SHP77 (cell line): ENCODE data around the gene ZNF8.

ENCODE experiments used
- DNase-seq, 2 experiments: peaks; one replicate each; lab custom pipeline; 2025; lab: John Stamatoyannopoulos, UW

The ZNF8 gene

DNA sequence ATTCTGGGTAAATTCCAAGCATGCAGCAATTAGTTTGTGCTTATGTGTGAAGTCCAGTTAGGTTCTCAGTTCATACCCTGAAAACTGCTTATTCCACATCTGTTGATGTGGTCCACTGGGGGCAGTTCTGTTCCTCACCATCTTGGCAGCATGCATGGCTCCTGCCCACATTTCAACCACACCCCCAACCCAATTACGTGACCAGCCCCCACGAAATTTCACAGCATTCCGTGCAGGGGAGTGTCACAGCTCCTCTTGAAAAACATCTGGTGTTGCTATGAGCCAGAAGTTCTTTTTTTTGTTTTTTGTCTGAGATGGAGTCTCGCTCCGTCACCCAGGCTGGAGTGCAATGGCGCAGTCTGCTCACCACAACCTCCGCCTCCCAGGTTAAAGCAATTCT, 17.3 kb downstream of the ZNF8 start:
- no peak for DNase-seq

DNA sequence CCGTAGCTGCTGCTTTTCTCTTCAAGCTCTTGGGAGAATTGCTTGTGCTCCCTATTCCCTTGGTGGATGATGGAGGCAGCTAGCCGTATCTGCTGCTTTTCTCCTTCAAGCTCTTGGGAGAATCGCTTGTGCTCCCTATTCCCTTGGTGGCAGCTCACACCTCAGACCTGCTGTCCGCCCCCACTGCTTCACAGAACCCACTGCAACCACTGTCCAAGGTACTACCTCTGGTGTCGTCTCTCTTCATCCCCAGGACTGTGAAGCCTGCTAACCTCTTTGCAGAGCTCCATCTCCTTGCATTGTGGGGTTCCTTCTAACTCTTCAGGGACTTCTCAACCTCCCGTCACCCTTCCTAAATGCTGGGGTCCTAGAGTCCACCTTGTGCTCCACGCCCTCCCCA, 21.9 kb downstream of the ZNF8 start:
- DNase-seq: no peak

DNA sequence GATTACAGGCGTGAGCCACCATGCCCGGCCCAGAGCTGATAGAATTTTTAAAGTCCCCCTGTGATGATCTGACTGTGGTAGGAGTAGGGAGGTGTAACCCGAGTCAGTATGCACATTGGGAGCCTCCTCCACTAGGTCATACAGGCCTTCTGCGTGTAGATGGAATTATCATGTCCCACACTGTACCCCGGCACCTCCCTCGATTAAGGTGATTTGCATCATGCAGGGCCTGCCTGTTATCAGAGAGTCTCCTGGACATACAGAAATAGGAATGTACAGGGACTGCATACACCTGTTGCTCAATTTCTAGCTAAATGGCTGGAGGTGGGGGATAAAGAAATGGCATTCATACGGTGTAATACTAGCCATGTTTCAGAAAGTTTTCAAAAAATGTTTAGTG, 25.5 kb downstream of the ZNF8 start:
- DNase-seq: no peak

DNA sequence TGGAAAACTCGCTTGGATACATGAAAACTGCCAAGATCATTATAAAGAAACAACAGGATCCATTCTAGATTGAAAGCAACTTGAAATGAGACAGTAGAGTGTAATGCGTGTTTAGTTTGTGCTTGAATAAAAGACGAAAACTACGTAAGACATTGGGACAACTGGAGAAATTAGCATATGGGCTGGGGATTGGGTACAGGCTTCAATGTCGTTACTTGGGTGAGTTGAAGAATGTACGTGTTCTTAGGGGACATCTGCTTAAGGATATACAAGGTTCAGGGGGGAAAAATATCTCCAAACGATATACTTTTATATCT, 26.0 kb downstream of the ZNF8 start:
- DNase-seq: no peak

DNA sequence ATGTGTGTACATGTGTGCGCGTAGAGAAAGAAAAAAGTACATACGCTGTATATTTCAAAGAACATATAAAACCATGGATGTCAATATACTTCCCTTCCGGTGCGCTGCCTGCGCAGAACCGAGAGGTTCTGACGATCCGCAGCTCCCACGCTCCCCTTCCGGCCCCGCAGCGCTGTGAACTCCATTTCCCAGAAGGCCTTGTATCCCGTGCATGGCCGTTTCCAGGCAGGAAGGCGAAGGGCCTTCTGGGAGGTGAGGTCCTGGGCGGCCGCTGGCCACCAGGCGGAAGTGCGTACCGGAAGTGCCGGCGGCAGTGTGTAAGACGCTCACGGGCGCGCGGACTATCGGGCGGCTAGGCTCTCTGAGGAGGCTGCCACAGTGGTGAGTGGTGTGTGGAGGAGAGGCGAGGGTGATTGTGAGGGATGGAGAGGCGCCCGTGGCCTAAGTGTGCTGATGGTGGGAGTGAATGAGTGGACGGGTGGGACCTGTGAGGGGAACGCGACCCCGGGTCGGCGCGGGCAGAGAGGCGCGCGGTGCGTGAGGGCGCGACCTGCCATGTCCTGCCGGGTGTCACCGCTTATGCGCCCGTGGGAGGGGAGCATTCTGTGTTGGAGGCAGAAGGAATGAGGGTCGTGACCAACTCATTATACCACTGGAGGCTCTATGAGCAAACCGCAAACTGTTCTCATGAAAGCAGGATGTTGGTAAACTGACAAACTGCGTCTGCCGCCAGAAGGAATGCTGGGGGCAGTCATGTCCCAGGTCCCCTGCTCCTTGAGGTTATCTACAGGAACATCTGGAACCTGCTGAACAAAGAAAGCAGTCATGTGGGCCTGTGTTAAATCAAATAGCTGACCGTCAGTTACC, 26.5 kb downstream of the ZNF8 start, which contains the start of gene ERVK3-1:
Gene ERVK3-1 (plus strand): TSS at position 313 of the 867 bp plus-strand sequence. CDS start 6,792 bp downstream, outside the sequence.
- DNase-seq: peak; percentile 95 to 98

DNA sequence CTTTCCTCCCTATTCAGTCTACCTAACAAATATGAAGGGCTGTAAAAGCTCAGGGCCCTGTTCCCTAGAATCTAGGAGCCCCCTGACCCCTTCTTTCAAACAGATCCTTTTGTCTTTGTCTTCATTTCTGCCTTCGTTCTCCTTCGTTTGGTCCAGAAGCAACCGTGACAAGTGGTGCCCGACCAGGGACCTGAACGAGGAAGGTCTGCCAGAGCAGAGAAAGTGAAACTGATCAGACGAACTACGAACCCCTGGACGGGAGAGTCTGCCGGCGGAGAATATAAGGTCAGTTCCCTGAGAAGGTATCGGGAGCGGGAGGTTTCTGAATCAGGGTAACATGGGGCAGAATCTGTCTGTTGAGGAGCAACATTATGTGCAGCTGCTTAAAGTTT, 27.2 kb downstream of the ZNF8 start:
- DNase-seq: no peak

DNA sequence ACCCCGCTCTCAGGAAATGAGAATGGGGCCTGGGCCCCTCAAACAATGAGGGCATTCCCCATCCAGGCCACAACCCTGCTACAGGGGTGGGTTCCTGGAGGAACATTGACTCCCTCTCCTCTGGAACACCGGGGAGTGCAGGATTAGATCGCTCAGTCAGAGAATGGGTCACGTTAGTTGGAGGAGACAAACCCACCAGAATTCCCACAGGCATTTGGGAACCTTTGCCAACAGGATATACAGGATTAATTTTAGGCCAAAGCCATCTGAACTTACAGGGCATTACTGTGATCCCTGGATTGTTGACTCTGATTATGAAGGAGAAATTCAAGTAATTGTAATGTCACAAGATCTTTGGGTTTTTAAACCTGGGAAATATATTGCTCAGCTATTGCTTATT, 29.0 kb downstream of the ZNF8 start:
- no peak for DNase-seq

DNA sequence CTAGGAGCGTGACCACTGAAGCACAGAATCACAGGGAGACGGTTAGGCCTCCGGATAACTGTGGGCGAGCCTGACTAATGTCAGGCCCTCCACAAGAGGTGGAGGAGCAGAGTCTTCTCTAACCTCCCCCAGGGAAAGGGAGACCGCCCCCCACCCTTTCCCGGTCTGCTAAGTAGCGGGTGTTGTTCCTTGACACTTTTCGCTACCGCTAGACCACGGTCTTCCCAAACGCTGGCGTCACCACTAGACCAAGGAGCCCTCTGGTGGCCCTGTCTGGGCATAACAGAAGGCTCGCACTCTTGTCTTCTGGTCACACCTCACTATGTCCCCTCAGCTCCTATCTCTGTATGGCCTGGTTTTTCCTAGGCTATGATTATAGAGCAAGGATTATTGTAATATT, 31.9 kb downstream of the ZNF8 start:
- peak; percentile 4 to 13 for DNase-seq

DNA sequence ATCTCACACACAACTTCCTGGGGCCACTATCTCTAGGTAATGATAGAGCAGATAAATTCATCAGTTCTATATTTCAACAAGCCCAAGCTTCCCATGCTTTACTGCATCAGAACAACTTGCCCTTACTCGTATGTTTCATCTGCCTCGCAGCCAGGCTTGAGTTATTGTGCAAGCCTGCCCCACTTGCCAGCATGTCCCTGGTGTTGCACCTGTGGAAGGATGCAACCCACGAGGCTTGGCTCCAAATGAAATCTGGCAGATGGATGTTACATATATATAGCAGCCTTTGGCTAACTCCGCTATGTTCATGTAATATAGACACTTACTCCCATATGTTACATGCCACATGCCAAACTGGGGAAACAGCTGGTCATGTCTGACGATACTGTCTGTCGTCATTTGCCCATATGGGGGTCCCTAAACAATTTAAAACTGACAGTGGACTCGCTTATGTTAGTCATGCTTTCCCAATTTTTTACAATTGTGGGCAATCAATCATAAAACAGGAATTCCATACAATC, 32.6 kb downstream of the ZNF8 start:
- no peak for DNase-seq

DNA sequence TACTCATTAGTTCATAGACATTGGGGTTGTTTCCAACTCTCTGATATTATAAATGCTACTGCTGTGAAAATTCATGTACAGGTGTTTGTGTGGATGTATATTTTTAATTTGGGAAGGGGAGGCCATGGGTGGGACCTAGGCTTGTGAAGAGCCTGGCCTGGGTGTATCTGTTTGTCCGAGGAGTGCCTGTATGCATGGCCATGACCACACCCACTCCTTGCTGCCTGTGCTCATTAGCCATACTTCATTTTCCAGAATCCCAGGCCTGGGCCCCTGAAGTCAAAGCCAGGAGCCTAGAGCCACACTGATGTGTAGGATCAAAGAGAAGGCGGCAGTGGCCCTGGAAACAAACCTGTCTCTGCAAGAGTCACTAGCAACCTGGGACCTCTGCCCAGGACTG, 36.8 kb downstream of the ZNF8 start:
- no peak for DNase-seq

DNA sequence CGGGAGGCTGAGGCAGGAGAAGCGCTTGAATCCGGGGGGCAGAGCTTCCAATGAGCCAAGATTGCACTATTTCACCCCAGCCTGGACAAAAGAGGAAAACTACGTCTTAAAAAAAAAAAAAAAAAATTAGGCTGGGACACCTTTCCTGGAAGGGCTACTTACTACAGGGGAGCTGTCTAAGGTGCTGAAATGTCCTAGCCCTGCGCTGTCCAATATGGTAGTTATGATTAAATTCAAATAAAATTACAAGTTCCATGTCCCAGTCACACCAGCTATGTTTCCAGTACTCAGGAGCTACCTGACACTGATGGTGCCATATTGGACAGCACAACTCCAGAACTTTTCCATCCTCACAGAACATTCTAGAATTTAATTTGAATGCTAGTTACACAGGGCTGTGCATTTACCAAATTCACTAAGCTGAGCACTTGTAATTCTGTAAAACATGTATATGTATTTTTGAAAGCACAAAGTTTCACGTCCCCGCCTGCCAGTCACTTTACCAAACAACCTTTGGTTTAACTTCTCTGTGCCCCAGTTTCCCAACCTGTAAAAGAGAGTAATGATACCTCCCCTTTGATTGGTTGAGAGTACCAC, 38.8 kb downstream of the ZNF8 start:
- DNase-seq: no peak

DNA sequence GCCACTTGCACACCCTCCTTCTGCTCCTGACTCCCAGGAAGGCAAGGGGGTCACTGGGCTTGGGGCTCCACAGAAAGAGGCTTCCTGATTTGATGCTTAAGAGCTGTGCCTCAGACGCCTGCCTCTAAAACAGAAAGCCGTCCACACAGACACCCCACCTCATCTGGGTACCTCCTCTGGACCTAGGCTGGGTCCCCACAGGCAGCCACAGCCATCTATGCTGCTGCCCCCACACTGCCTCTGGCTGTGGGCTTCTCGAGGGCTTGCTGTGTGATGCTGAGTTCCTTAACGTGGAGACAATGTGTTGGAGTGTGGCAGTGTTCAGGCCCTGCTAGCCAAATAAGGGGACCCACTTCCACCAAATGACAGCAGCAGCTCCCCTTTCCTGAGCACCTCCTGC, 39.5 kb downstream of the ZNF8 start:
- DNase-seq: no peak

DNA sequence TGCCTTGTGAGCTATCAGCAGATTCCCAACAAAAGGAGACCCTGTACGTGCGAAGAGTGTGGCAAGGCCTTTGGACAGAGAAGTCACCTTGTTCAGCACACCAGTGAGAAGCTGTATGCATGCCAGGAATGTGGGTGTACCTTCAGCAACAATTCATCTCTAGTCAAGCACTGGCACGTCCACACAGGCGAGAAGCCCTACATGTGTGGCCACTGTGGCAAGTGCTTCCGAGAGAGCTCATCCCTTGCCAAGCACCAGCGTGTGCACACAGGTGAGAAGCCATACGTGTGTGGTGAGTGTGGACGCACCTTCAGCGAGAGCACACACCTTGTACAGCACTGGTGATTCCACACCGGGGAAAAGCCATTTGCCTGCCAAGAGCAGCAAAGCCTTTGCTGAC, 40.5 kb downstream of the ZNF8 start:
- no peak for DNase-seq

DNA sequence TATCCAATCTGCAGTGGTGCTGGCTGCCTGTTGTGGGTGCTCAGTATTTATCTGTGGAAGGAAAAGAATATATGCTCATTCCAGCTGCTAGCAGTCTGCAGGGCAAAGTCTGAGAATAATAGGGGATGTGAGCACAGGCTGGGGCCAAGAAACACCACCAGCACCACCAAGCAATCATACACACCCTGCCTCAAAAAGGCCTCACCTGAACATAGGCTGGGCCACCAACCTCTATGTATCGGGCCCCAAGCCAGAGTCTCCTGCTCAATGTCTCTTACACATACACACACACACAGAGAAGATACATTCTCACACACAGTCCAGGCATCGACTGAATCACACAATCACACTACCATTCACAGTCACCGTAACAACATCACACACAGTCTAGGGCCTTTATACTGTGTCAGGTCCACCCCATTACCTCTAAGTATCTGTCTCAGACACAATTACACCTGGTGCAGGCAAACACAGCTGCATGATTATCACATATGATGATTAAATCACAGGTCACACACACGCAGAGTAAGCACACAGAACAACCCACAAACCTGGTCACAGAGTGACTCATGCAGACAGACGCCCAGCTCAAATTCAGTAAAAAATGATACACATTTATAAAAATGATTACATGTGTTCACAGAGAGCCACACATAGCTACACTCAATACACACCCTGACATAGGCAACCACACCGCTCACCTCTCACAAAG, 46.7 kb downstream of the ZNF8 start:
- DNase-seq: no peak

DNA sequence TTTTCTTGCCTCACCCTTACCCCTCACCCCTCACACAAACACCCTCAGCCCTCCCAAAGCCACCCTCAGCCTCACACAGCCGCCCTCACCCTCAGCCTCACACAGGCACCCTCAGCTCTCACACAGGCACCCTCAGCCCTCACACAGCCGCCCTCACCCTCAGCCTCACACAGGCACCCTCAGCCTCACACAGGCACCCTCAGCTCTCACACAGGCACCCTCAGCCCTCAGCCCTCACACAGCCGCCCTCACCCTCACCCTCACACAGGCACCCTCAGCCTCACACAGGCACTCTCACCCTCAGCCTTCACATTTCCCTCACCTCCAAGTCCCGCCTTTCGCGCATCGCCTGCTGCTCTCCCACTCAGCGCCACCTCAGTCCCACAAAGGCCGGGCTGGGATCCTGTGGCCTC, 47.8 kb downstream of the ZNF8 start:
- DNase-seq: no peak

DNA sequence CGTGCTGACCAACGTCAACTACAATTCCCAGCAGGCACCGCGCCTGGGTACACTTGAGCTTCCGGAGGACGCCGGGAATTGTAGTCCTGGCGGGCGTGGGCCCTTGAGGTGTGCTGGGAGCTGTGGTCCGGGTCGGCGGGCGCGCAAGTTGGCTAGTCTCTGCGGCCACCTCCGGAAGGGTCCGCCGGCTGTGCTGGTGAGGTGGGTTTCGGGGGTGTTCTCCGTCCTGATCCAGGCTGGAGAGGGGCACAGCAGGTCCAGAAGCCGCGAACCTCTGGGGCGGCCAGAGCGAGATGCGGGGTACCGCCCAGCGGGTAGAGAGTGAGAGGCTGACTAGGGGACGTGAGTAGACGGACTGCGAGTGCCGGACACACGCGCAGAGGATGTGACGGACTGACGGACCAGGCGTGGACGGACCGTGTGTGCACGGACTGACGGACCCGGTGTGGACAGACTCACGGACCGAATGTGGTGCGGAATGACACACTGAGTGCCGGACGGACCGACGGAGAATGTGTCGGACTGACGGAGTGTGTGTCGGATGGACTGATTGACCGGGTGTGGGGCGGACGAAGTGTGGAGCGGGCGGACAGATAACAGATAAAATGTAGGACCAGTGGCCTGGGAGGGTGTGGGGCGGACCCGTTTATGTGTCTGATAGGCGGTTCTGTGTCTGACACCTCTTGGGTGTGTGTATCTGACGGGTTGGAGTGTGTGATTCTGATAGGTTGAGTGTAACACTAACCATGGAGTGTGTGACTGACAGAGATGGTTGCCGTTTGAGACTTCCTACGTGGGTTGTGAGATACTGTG, 48.4 kb downstream of the ZNF8 start, which contains the start of gene ZSCAN22:
Gene ZSCAN22 (plus strand): TSS at position 81 of the 813 bp plus-strand sequence. CDS start 7,809 bp downstream, outside the sequence.
- DNase-seq: peak; percentile 93 to 98

DNA sequence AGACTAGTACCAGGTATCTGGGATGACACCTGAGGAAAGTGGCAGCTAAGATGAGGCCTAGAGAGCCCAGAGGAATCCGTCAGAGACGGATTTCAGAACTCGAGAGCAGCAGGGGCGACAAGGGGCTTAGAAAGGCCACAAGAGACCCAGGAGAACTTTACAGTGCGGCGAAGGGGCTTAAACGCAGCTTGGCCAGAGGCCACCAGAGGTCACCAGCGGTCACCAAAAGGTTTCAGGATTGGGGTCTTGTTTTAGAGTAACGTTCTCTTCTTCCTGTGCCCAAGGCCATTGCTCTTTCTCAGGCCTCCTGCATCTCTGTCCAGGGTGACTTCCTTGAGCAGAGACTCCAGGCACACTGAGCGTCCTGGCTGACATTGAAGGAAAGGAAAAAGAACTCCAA, 50.2 kb downstream of the ZNF8 start:
- no peak for DNase-seq

DNA sequence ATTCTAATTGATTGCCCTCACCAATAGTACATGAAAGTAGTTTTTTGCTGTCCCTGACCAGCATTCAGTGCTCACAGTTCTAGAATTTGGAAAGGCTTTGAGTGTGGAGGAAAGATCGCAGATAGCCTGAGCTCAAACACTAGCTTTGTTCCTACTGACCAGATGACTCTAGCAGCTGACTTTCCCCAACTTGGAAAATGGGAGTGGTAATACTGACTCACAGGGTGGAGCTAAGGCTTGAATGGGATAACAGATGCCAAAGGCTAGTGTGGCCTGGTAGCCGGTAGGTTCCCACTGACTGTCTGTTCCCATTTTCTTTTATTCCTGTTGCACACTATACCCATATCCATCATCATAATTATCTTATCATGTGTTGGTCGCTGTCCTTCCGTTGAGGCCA, 51.7 kb downstream of the ZNF8 start:
- no peak for DNase-seq

DNA sequence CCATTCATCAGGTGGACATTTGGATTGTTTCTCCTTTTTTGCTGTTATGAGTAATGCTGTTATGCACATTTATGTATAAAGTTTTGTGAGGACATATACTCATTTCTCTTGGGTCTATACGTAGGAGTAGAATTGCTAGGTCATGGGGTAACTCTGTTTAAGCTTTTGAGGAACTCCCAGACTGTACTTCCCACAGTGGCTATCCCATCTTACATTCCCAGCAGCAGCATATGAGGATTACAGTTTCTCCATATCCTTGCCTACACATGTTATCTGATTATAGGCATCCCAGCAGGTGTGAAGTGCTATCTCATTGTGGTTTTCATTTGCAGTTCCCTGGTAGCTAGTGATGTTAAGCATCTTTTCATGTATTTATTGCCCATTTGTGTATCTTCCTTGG, 53.9 kb downstream of the ZNF8 start:
- no peak for DNase-seq

DNA sequence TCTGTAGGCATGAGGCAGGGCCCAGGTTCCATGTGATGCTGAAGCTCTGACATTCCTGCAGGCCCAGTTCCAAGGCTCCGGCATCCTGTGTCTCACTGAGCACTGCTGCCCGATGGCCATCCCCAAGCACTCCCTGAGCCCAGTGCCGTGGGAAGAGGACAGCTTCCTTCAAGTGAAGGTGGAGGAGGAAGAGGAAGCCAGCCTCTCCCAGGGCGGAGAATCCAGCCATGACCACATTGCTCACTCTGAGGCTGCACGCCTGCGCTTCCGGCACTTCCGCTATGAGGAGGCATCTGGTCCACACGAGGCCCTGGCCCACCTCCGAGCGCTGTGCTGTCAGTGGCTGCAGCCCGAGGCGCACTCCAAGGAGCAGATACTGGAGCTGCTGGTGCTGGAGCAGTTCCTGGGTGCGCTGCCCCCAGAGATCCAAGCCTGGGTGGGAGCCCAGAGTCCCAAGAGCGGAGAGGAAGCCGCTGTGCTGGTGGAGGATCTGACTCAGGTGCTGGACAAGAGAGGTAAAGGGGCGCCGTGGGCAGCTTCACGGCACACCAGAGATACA, 56.0 kb downstream of the ZNF8 start:
- no peak for DNase-seq

DNA sequence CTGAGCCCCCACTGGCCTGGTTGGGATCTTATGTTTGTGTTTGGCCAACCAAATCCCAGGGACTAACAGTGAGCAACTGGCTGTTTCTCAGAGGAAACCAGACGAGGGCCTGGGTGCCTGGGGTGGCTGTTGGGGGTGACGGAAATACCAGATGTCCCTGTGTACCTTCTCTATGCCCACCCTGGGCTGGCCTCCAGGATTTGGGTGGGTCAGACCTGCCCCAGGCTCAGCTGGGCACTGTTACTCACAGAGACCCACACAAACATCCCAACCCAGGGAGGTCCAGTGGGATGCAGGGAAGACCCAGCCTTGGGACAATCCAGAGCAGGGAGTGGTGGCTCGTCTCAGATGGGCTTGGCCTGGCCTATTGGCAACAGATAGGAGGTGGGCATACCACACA, 56.9 kb downstream of the ZNF8 start:
- no peak for DNase-seq

DNA sequence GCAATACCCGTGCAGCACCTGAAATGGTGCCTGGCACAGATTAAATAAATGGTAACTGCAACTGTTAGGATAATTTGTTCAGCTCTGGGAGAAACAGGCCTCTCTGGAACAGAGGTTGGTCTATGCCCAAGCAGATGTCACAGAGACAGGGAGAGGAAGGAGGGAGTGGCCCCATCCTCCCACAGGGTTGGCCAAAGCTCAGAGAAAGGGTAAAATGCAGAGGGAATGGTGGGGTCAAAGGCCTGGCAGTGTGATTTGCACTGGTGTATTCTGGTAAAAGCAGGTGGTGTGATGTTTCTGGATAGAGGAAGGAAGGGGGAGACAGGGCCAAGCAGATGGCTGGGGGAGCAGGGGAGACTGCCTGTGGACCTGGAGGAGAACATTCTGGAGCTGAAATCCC, 57.5 kb downstream of the ZNF8 start:
- no peak for DNase-seq
